HCT116 (cell line): ENCODE results near the gene HOXC13. TPM values are rescaled to one million over a fixed set of nuclear protein-coding genes. Genes with fewer than 3 reads are reported as not detected.

Source experiments
- ATAC-seq: fragments of 200-7000 bp; cut with Tn5 transposase; 2 replicates; pipeline ENCODE4 v1.9.1; 2020; ENCODE audit warnings: mild to moderate bottlenecking, moderate library complexity
- BruUV-seq: library from RNA; stranded (reverse); fragments of 400-500 nt; replicated peaks from 2 replicates; lab custom pipeline; 2021; lab: Mats Ljungman, UMichigan
- CTCF ChIA-PET: fragments of 300-600 bp; sonication (Branson Sonifier 250); formaldehyde crosslinking; loops from one replicate; lab custom pipeline; 2021; ENCODE audit warnings: antibody characterized with exemption; lab: Charles Lee
- POLR2A ChIA-PET: fragments of 300-600, 350-600 bp; sonication (Branson Sonifier 250); formaldehyde crosslinking; loops from one replicate; lab custom pipeline; 2021; ENCODE audit warnings: antibody characterized with exemption; lab: Charles Lee
- RAD21 ChIA-PET, 2 experiments: fragments of 300-600 bp; sonication (Branson Sonifier 250); formaldehyde crosslinking; loops; one replicate each; lab custom pipeline; 2023; ENCODE audit warnings: low total read pairs in 2 of 2; ENCODE audit not compliant: uncharacterized antibody in 2 of 2, unreplicated experiment in 2 of 2, low non-redundant PET in 1 of 2; lab: Charles Lee
- DNase-seq: peaks from one replicate; pipeline ENCODE4 v3.0.0-alpha.2; 2010; ENCODE audit warnings: low read depth, low spot score
- H2AFZ ChIP-seq: fragments of 200-600 bp; shearing (Covaris generic), sonication (generic); 2 replicates; pipeline ENCODE4 v1.6.1; 2017; ENCODE audit warnings: low read depth, mixed run types, mixed read lengths, antibody characterized with exemption, low read length; ENCODE audit not compliant: poor library complexity, severe bottlenecking
- H3K27ac ChIP-seq: 2 replicates; pipeline ENCODE4 v1.5.1; 2012; ENCODE audit warnings: low read depth, low read length
- H3K27me3 ChIP-seq: fragments of 200-600 bp; sonication (generic); 2 replicates; pipeline ENCODE4 v1.6.1; 2016; ENCODE audit warnings: mixed run types, low read length, mixed read lengths; ENCODE audit not compliant: insufficient read depth
- H3K36me3 ChIP-seq, 2 experiments: fragments of 200-500 bp in 1 of 2; fragments of 200-600 bp in 1 of 2; sonication (Bioruptor generic) in 1 of 2; sonication (generic) in 1 of 2; 2 replicates each; pipeline versions ENCODE4 v1.5.1 to v1.6.1; 2014 to 2016; ENCODE audit warnings: low read length in 2 of 2, inconsistent platforms in 1 of 2, mixed read lengths in 1 of 2, mixed run types in 1 of 2; ENCODE audit not compliant: insufficient read depth in 2 of 2, control insufficient read depth in 1 of 2
- H3K4me1 ChIP-seq, 2 experiments: fragments of 200-600 bp in 1 of 2; sonication (generic) in 1 of 2; 2 replicates each; pipeline versions ENCODE4 v1.5.1 to v1.6.1; 2012 to 2017; ENCODE audit warnings: low read length in 2 of 2, inconsistent platforms in 1 of 2, mild to moderate bottlenecking in 1 of 2, mixed read lengths in 1 of 2, mixed run types in 1 of 2, moderate library complexity in 1 of 2; ENCODE audit not compliant: insufficient read depth in 2 of 2, control insufficient read depth in 1 of 2
- H3K4me2 ChIP-seq: fragments of 200-600 bp; sonication (generic); 2 replicates; pipeline ENCODE4 v1.6.1; 2017; ENCODE audit warnings: mixed run types, low read length, mixed read lengths
- H3K4me3 ChIP-seq, 2 experiments: fragments of 200-600 bp in 1 of 2; sonication (generic) in 1 of 2; replicated peaks in 1 of 2; 2 replicates each; pipeline ENCODE4 v1.5.1; 2011 to 2016; ENCODE audit warnings: low read length in 2 of 2, control low read depth in 1 of 2, low read depth in 1 of 2, mild to moderate bottlenecking in 1 of 2, mixed read lengths in 1 of 2, mixed run types in 1 of 2
- H3K79me2 ChIP-seq: fragments of 200-600 bp; sonication (generic); 2 replicates; pipeline ENCODE4 v1.6.1; 2017; ENCODE audit warnings: mild to moderate bottlenecking, mixed run types, low read length, moderate library complexity, mixed read lengths; ENCODE audit not compliant: insufficient read depth
- H3K9ac ChIP-seq: fragments of 200-600 bp; sonication (generic); 2 replicates; pipeline ENCODE4 v1.6.1; 2016; ENCODE audit warnings: low read length, mixed read lengths
- H3K9me2 ChIP-seq: fragments of 200-600 bp; sonication (generic), shearing (Covaris generic); 2 replicates; pipeline ENCODE4 v1.6.1; 2017; ENCODE audit warnings: mixed run types, mild to moderate bottlenecking, moderate library complexity; ENCODE audit not compliant: insufficient read depth
- H3K9me3 ChIP-seq, 2 experiments: fragments of 200-500 bp in 1 of 2; fragments of 200-600 bp in 1 of 2; sonication (Bioruptor generic) in 1 of 2; sonication (generic) in 1 of 2; 2 replicates each; pipeline ENCODE4 v1.6.1; 2014 to 2017; ENCODE audit warnings: low read length in 2 of 2, mixed read lengths in 2 of 2, inconsistent platforms in 1 of 2, low read depth in 1 of 2, mild to moderate bottlenecking in 1 of 2, mixed run types in 1 of 2, moderate library complexity in 1 of 2; ENCODE audit not compliant: control insufficient read depth in 1 of 2, insufficient read depth in 1 of 2
- H4K20me1 ChIP-seq: fragments of 200-600 bp; sonication (generic), shearing (Covaris generic); 2 replicates; pipeline ENCODE4 v1.6.1; 2017; ENCODE audit warnings: mixed run types, mild to moderate bottlenecking, moderate library complexity; ENCODE audit not compliant: insufficient read depth
- EGR1 ChIP-seq: IDR thresholded peaks from 2 replicates; pipeline ENCODE4 v1.6.1; 2012; ENCODE audit warnings: low read depth
- EZH2 ChIP-seq: fragments of 200-600 bp; sonication (generic); IDR thresholded peaks from 2 replicates; pipeline ENCODE4 v1.6.1; 2017; ENCODE audit warnings: antibody characterized with exemption, mixed run types
- FOSL1 ChIP-seq: IDR thresholded peaks from 2 replicates; pipeline ENCODE4 v1.6.1; 2012; ENCODE audit warnings: low read depth
- JUND ChIP-seq: IDR thresholded peaks from 2 replicates; pipeline ENCODE4 v1.6.1; 2012
- RAD21 ChIP-seq: IDR thresholded peaks from 2 replicates; pipeline ENCODE4 v1.6.1; 2012; ENCODE audit warnings: low read depth, mild to moderate bottlenecking
- SP1 ChIP-seq: IDR thresholded peaks from 2 replicates; pipeline ENCODE4 v1.6.1; 2012; ENCODE audit warnings: low read depth
- SRF ChIP-seq: IDR thresholded peaks from 2 replicates; pipeline ENCODE4 v1.6.1; 2012; ENCODE audit warnings: low read depth
- YY1 ChIP-seq: IDR thresholded peaks from 2 replicates; pipeline ENCODE4 v1.6.1; 2011; ENCODE audit warnings: low read length, low read depth, moderate library complexity, mild to moderate bottlenecking; ENCODE audit not compliant: insufficient replicate concordance; ENCODE audit errors: extremely low read depth
- ZBTB33 ChIP-seq: IDR thresholded peaks from 2 replicates; pipeline ENCODE4 v1.6.1; 2011; ENCODE audit warnings: mild to moderate bottlenecking, low read length, moderate library complexity; ENCODE audit not compliant: insufficient replicate concordance; ENCODE audit errors: extremely low read depth
- ZNF274 ChIP-seq: fragments of 200-500 bp; sonication (Bioruptor generic); IDR thresholded peaks from 2 replicates; pipeline ENCODE4 v1.6.1; 2014; ENCODE audit warnings: mild to moderate bottlenecking, low read depth, low read length, inconsistent platforms
- intact Hi-C: fragments of 100-400 bp; cut with micrococcal nuclease; formaldehyde crosslinking; loops from 2 replicates; pipeline ENCODE4 v1.10.0; 2022
- total RNA-seq: library from RNA; stranded (reverse); gene quantifications from one replicate; pipeline ENCODE4 v1.2.1, GENCODE V29; 2021; ENCODE audit not compliant: unreplicated experiment

The HOXC13 gene
- total RNA-seq, 1 experiment from 2014 or later: 3.8 TPM

GRCh38 chr12:53941187-53941586 is 2.6 kb downstream of the HOXC13 start (continued):
- TF ChIP-seq ZBTB33: no peak

- TF ChIP-seq RAD21: no peak
- TF ChIP-seq YY1: no peak
- no peak for TF ChIP-seq EGR1
- no peak for TF ChIP-seq SRF
- TF ChIP-seq SP1: no peak
- TF ChIP-seq EZH2: no peak
- no peak for TF ChIP-seq JUND
- no peak for TF ChIP-seq FOSL1
- TF ChIP-seq ZNF274: no peak
- TF ChIP-seq, all 23 proteins: peak for 0
- no peaks in the 10 kb centered on the region for H3K36me3 ChIP-seq
- CTCF ChIA-PET: no interaction called here
- intact Hi-C loops: no loop called here
- no peak overlapping the region for H3K4me2 ChIP-seq
- DNase-seq (no peak), ATAC-seq (no peak)
- H3K4me1 ChIP-seq: peaks cover 8 to 15% of the 10 kb centered on the region in 2 experiments; a peak in 3 of 4 replicates
- no peaks in the 10 kb centered on the region for H3K9me2 ChIP-seq
- BruUV-seq: no TSS peak
- H3K9ac ChIP-seq: no peak overlapping the region
- H3K27ac ChIP-seq: no peak overlapping the region
- no peaks in the 10 kb centered on the region for H4K20me1 ChIP-seq
- no peaks in the 10 kb centered on the region for H3K79me2 ChIP-seq
- no peak overlapping the region for H2AFZ ChIP-seq
- H3K4me3 ChIP-seq: no peak overlapping the region
- POLR2A ChIA-PET: no interaction called here
- RAD21 ChIA-PET: no interaction called here
- H3K27me3 ChIP-seq: no peaks in the 10 kb centered on the region
- no peaks in the 10 kb centered on the region for H3K9me3 ChIP-seq
Observed at GRCh38 chr12:53941750-53942149, 3.1 kb downstream of the HOXC13 start.
